Adrenal gland (tissue), 12 donors: ENCODE measurements around the gene RRAGB. TPM values are rescaled to one million over a fixed set of nuclear protein-coding genes. Genes with fewer than 3 reads are reported as not detected.
"Not testable (repeated sequence)": the region's sequence is repeated elsewhere in the genome, so short reads cannot be mapped to it uniquely, and the experiment has no call there.

Experiments used
- DNase-seq, 7 donors: peaks; one replicate each; pipeline ENCODE4 v3.0.0-alpha.2; 2019 to 2020
- H3K27ac ChIP-seq, 5 donors: fragments of 200-600 bp; sonication (generic) in 4 of 5; 1 replicate in 3 of 5; 2 replicates in 2 of 5; pipeline versions ENCODE4 v1.5.1 to v1.8.0; 2016 to 2020; ENCODE audit warnings: mild to moderate bottlenecking in 1 of 5
- H3K27me3 ChIP-seq: fragments of 200-600 bp; 2 replicates; pipeline ENCODE4 v1.8.0; 2021
- H3K36me3 ChIP-seq, 2 donors: fragments of 200-600 bp; replicated peaks in 1 of 2; 1 replicate in 1 of 2; 2 replicates in 1 of 2; pipeline versions ENCODE4 v1.5.1 to v1.8.0; 2018 to 2022
- H3K4me1 ChIP-seq, 2 donors: fragments of 200-600 bp; replicated peaks in 1 of 2; 1 replicate in 1 of 2; 2 replicates in 1 of 2; pipeline versions ENCODE4 v1.5.1 to v1.8.0; 2018 to 2021
- H3K4me3 ChIP-seq, 4 donors: fragments of 200-600 bp; sonication (generic) in 3 of 4; one replicate each; pipeline ENCODE4 v1.5.1; 2016 to 2018
- H3K9me3 ChIP-seq, 3 donors: fragments of 200-600 bp; sonication (generic) in 1 of 3; replicated peaks in 1 of 3; 1 replicate in 2 of 3; 2 replicates in 1 of 3; pipeline versions ENCODE4 v1.5.1 to v1.8.0; 2016 to 2021
- POLR2A ChIP-seq, 2 donors: fragments of 450-650 bp; IDR thresholded peaks; one replicate each; pipeline ENCODE4 v1.6.1; 2017; ENCODE audit warnings: antibody characterized with exemption in 2 of 2, mild to moderate bottlenecking in 2 of 2, moderate library complexity in 1 of 2
- WGBS, 4 donors: extraction: QIAGEN DNeasy Blood & Tissue Kit in 2 of 4; methylation state at CpG; one replicate each; pipeline versions ENCODE4 v1.1.5 to v1.1.7; 2013 to 2017; 5-methylcytosine and 5-hydroxymethylcytosine counted together
- intact Hi-C, 2 donors: fragments of 100-400 bp; cut with DNase I; formaldehyde crosslinking; loops; one replicate each; pipeline versions ENCODE4 v1.14.1 to v1.15.0; 2022 to 2023
- polyA plus RNA-seq, 3 donors: library from polyadenylated mRNA; stranded (reverse); fragments of 200-250 nt in 2 of 3; fragments of 350-450 nt in 1 of 3; fragmentation: Illumina TruSeq in 1 of 3; extraction: RNeasy Lipid Tissue Mini Kit (QIAGEN cat#74804) in 1 of 3; gene quantifications; one replicate each; pipeline ENCODE4 v1.2.3, GENCODE V29; 2013 to 2014
- total RNA-seq, 9 donors: library from RNA; depleted of rRNA in 4 of 9; stranded (reverse); fragments of >200 nt in 4 of 9; fragments of 120-200 nt in 1 of 9; fragmentation: NEBNext Ultra II Directional in 1 of 9; extraction: Animal tissue kit (Norgen Biotek cat#: 25700) in 1 of 9; gene quantifications; one replicate each; pipeline versions ENCODE4 v1.1.0 to v1.2.4, GENCODE V29; 2013 to 2023
- TF ChIP-seq, protein P1 (sequence below), 6 experiments: fragments of 450-650 bp in 4 of 6; fragments of 200-600 bp in 2 of 6; sonication (generic) in 1 of 6; IDR thresholded peaks; 1 replicate in 5 of 6; 2 replicates in 1 of 6; pipeline versions ENCODE4 v1.5.1 to v1.8.0; 2016 to 2021; ENCODE audit warnings: antibody characterized with exemption in 6 of 6, mild to moderate bottlenecking in 2 of 6, moderate library complexity in 1 of 6
- donor health status: healthy with polysubstance abuse.
- donor health status: Bipolar disorder and iron deficiency.
- donor health status: DM: yes; HTN: yes; CAD: no.
- donor health status: DM: no; HTN: no; CAD: no.
- donor health status: DM: no; HTN: no; CAD: no.
- donor health status: DM: yes; HTN: yes; CAD: no.

The RRAGB gene
- total and polyA plus RNA-seq, 12 donors, result 12.6 to 215 (median 23.0) TPM

DNA sequence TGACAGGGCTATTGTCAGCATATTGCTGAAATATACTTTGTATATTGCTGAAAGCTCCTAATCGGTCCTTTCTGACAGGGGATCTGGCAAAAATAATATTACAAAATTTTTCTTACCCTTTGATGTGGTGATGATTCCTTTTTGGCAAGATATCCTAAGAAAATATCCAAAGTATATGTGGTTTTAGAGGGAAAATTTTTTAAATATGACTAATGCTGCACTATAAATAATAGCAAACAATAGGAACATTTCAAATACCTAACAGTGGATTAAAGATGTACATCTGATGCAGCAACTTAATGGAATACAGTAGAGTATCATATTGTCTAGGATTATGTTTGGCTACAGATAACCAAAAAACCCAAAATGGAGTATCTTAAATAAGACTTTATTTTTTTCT lies 49.6 kb downstream of the RRAGB start:
- Histone ChIP-seq H3K4me1 (no peaks in the 10 kb centered on the region), H3K36me3 (no peaks in the 10 kb centered on the region), H3K27ac (no peak overlapping the region), H3K4me3 (no peak overlapping the region), H3K27me3 (no peaks in the 10 kb centered on the region), H3K9me3 (no peaks in the 10 kb centered on the region)
- DNase-seq, result no peak
- TF ChIP-seq, protein P1, sequence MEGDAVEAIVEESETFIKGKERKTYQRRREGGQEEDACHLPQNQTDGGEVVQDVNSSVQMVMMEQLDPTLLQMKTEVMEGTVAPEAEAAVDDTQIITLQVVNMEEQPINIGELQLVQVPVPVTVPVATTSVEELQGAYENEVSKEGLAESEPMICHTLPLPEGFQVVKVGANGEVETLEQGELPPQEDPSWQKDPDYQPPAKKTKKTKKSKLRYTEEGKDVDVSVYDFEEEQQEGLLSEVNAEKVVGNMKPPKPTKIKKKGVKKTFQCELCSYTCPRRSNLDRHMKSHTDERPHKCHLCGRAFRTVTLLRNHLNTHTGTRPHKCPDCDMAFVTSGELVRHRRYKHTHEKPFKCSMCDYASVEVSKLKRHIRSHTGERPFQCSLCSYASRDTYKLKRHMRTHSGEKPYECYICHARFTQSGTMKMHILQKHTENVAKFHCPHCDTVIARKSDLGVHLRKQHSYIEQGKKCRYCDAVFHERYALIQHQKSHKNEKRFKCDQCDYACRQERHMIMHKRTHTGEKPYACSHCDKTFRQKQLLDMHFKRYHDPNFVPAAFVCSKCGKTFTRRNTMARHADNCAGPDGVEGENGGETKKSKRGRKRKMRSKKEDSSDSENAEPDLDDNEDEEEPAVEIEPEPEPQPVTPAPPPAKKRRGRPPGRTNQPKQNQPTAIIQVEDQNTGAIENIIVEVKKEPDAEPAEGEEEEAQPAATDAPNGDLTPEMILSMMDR (IDR thresholded peaks at IDR 0.05), result no peak
- no peak for TF ChIP-seq POLR2A (IDR thresholded peaks at IDR 0.05)
- WGBS, 4 donors, result 52 to 84% (median 67%) methylated on average over 1 of the region's 1 CpG
- intact Hi-C loops, result no loop called here

DNA sequence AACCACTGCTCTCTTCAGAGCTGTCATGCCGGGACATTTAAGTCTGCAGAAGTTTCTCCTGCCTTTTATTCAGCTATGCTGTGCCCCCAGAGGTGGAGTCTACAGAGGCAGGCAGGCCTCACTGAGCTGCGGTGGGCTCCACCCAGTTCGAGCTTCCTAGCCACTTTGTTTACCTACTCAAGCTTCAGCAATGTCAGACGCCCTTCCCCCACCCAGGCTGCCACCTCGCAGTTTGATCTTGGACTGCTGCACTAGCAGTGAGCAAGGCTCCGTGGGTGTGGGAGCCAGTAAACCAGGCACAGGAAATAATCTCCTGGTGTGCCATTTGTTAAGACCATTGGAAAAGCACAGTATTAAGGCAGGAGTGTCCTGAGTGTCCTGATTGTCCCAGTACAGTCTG lies 56.9 kb downstream of the RRAGB start:
- intact Hi-C loops, DNase-seq, H3K27me3 ChIP-seq, H3K4me1 ChIP-seq, H3K4me3 ChIP-seq, H3K27ac ChIP-seq, H3K36me3 ChIP-seq, H3K9me3 ChIP-seq: not testable (repeated sequence)
- 58 to 81% (median 71%) methylated on average over 5 to 6 of the region's 6 CpGs; no CpG with 5 or more reads in 1 of the 4 donors for WGBS, 4 donors

DNA sequence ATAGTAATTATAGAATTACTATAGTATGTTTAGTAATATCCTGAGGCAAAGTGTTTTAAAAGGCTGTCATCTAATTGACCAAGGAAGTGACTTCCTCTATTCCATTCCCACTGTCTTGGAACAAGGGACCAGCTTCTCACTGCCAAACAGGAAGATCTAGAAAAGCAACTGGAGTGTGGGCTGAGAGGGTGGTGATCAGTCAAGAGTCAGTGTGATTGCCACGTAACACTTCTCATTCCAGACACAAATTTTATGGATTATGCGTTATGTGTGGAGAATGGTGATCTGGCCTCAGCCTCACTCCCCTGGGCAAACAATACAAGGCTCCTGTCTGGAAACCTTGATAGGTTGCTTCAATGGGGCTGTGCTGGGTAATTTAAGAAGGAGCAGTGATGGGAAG lies 60.0 kb downstream of the RRAGB start:
- WGBS, 4 donors, result 81 to 97% (median 95%) methylated on average over 2 of the region's 2 CpGs

DNA sequence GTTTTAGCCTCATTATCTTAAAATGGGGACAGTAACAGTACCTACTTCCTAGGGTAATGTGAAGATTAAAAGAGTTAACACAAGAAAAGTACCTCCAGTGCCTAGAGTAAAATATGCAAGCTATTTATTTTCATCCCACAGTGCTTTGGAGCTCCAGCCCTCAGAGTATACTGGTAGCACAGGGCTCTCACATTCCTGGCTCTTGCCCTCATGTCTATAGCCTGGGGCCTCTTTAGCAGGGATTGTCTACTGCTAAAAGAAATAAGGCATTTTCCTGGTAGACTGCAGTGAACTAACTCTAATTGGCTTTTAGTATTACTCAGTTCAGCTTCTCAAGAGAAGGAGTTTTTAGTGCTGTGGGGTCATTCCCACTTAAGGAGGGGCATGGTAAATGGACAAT lies 60.8 kb downstream of the RRAGB start:
- TF ChIP-seq, protein P1 (IDR thresholded peaks at IDR 0.05), result no peak
- no peak for TF ChIP-seq POLR2A (IDR thresholded peaks at IDR 0.05)
- Histone ChIP-seq H3K4me3 (no peak overlapping the region), H3K9me3 (no peaks in the 10 kb centered on the region), H3K27ac (no peak overlapping the region), H3K36me3 (no peaks in the 10 kb centered on the region), H3K4me1 (no peaks in the 10 kb centered on the region), H3K27me3 (peaks cover 3% of the 10 kb centered on the region)
- DNase-seq, result no peak
- intact Hi-C loops, result no loop called here

More for the DNA sequence above, 60.0 kb downstream of the RRAGB start:
- no peak for DNase-seq
- no peak overlapping the region for H3K27ac ChIP-seq
- no peak overlapping the region for H3K4me3 ChIP-seq
- TF ChIP-seq, protein P1 (IDR thresholded peaks at IDR 0.05), result no peak
- no peak for TF ChIP-seq POLR2A (IDR thresholded peaks at IDR 0.05)
- intact Hi-C loops, result no loop called here
- no peaks in the 10 kb centered on the region for H3K4me1 ChIP-seq
- no peaks in the 10 kb centered on the region for H3K36me3 ChIP-seq
- H3K9me3 ChIP-seq, result no peaks in the 10 kb centered on the region
- H3K27me3 ChIP-seq, result peaks cover 3% of the 10 kb centered on the region

DNA sequence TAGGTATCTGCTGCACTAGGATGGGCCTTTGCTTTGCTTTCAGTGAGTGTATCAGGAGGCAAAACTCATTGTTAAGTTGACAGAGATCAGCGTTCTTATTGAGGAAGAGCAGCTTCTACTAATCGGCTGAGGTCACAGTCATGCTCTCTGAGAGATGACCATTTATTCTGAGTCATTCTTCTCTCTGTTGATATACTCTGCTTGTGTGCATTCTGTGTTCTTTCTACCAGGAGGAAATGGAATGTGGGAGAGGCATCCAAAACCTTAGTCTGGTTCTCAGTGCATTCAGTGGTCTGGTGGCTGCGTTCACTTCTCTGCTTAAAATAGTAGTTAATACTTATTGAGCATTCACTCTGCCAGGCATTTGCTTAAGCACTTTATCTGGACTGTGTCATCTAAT lies 66.2 kb downstream of the RRAGB start:
- Histone ChIP-seq H3K4me1 (no peaks in the 10 kb centered on the region), H3K27me3 (no peaks in the 10 kb centered on the region), H3K9me3 (no peaks in the 10 kb centered on the region), H3K36me3 (no peaks in the 10 kb centered on the region), H3K4me3 (no peak overlapping the region), H3K27ac (no peak overlapping the region)
- 74 to 91% (median 89%) methylated on average over 1 to 3 of the region's 3 CpGs for WGBS, 4 donors
- DNase-seq, result no peak
- TF ChIP-seq, protein P1 (IDR thresholded peaks at IDR 0.05), result no peak
- no peak for TF ChIP-seq POLR2A (IDR thresholded peaks at IDR 0.05)
- intact Hi-C loops, result no loop called here
